Endothelial cell of umbilical vein (primary cell): ENCODE measurements around the gene EP300.

ENCODE experiments used
- CTCF ChIP-seq, 2 donors: IDR thresholded peaks; 1 replicate in 1 of 2; 2 replicates in 1 of 2; pipeline ENCODE4 v1.5.1; 2011; ENCODE audit warnings: low read length in 2 of 2, mild to moderate bottlenecking in 2 of 2, moderate library complexity in 2 of 2, control low read depth in 1 of 2, inconsistent platforms in 1 of 2, low read depth in 1 of 2; ENCODE audit not compliant: insufficient read depth in 1 of 2; ENCODE audit errors: extremely low read depth in 1 of 2
- POLR2A ChIP-seq: IDR thresholded peaks from 2 replicates; pipeline ENCODE4 v1.6.1; 2012; ENCODE audit warnings: low read depth, mild to moderate bottlenecking, control low read depth, low read length
- POLR2AphosphoS5 ChIP-seq: IDR thresholded peaks from 2 replicates; pipeline ENCODE4 v1.6.1; 2012; ENCODE audit warnings: low read depth, mild to moderate bottlenecking, control low read depth, low read length, moderate library complexity; ENCODE audit not compliant: insufficient read depth

GRCh38 chr22:41157083-41157482 lies 64.7 kb downstream of the EP300 start:
- TF ChIP-seq CTCF (IDR thresholded peaks at IDR 0.05; ENCODE audit: extremely low read depth in 1 of 2, insufficient read depth in 1 of 2, low read depth in 1 of 2, low read length in 2 of 2) (no peak), POLR2A (no peak), POLR2AphosphoS5 (no peak)
